Adrenal gland (tissue), 5 donors: ENCODE measurements around the gene CCDC74B.
"Not testable (repeated sequence)": the region's sequence is repeated elsewhere in the genome, so short reads cannot be mapped to it uniquely, and the experiment has no call there.

Experiments used
- POLR2A ChIP-seq, 2 donors: fragments of 450-650 bp; IDR thresholded peaks; one replicate each; pipeline ENCODE4 v1.6.1; 2017; ENCODE audit warnings: antibody characterized with exemption in 2 of 2, mild to moderate bottlenecking in 2 of 2, moderate library complexity in 1 of 2
- TF ChIP-seq, protein P1 (sequence below), 6 experiments: fragments of 450-650 bp in 4 of 6; fragments of 200-600 bp in 2 of 6; sonication (generic) in 1 of 6; IDR thresholded peaks; 1 replicate in 5 of 6; 2 replicates in 1 of 6; pipeline versions ENCODE4 v1.5.1 to v1.8.0; 2016 to 2021; ENCODE audit warnings: antibody characterized with exemption in 6 of 6, mild to moderate bottlenecking in 2 of 6, moderate library complexity in 1 of 6
- donor health status: DM: no; HTN: no; CAD: no.

DNA sequence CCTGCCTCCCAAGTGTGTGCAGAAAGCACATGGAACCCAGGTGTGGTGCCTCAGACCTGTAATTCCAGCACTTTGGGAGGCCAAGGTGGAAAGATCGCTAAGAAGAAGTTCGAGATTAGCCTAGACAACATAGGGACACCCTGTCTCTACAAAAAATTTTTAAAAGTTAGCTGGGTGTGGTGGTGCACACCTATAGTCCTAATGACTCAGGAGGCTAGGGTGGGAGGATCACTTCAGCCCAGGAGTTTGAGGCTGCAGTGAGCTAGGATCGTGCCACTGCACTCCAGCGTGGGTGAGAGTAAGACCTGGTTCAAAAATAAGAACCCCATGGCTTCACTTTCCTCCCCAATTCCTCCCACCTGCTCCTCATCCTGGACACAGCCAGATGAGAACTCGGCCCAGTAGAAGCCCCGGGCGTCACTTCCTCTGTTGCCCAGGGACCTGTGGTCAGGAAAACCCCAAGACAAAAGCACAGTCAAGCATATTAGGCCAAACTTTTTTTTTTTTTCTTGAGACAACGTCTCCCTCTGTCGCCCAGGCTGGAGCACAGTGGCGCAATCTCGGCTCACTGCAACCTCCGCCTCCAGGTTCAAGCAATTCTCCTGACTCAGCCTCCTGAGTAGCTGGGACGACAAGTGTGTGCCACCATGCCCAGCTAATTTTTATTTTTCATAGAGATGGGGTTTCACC lies 13.1 kb upstream of the CCDC74B start:
- TF ChIP-seq POLR2A (IDR thresholded peaks at IDR 0.05), result not testable (repeated sequence)
- TF ChIP-seq, protein P1, sequence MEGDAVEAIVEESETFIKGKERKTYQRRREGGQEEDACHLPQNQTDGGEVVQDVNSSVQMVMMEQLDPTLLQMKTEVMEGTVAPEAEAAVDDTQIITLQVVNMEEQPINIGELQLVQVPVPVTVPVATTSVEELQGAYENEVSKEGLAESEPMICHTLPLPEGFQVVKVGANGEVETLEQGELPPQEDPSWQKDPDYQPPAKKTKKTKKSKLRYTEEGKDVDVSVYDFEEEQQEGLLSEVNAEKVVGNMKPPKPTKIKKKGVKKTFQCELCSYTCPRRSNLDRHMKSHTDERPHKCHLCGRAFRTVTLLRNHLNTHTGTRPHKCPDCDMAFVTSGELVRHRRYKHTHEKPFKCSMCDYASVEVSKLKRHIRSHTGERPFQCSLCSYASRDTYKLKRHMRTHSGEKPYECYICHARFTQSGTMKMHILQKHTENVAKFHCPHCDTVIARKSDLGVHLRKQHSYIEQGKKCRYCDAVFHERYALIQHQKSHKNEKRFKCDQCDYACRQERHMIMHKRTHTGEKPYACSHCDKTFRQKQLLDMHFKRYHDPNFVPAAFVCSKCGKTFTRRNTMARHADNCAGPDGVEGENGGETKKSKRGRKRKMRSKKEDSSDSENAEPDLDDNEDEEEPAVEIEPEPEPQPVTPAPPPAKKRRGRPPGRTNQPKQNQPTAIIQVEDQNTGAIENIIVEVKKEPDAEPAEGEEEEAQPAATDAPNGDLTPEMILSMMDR (IDR thresholded peaks at IDR 0.05), result not testable (repeated sequence)
